Smooth muscle cell (in vitro differentiated cells): ENCODE results near the gene DDX27. TPM values are rescaled to one million over a fixed set of nuclear protein-coding genes. Genes with fewer than 3 reads are reported as not detected.
A peak's percentile ranks its signal among the peaks of the same experiment; 100 is the strongest.

ENCODE experiments used
- DNase-seq: peaks from one replicate; lab custom pipeline; 2025; ENCODE audit not compliant: unreplicated experiment; lab: John Stamatoyannopoulos, UW
- H2AFZ ChIP-seq: fragments of 200-600 bp; sonication (generic); 2 replicates; pipeline ENCODE4 v1.6.0; 2016; ENCODE audit warnings: antibody characterized with exemption, low read depth, mild to moderate bottlenecking
- H3F3A ChIP-seq: fragments of 200-600 bp; sonication (generic); 2 replicates; pipeline ENCODE4 v1.6.0; 2017; ENCODE audit warnings: antibody characterized with exemption, low read depth
- H3K27ac ChIP-seq: fragments of 200-600 bp; sonication (generic); 2 replicates; pipeline ENCODE4 v1.5.1; 2016; ENCODE audit warnings: low read depth, mild to moderate bottlenecking
- H3K27me3 ChIP-seq: fragments of 200-600 bp; sonication (generic); 2 replicates; pipeline ENCODE4 v1.6.1; 2016; ENCODE audit warnings: low read depth, mild to moderate bottlenecking
- H3K36me3 ChIP-seq: fragments of 200-600 bp; sonication (generic); 2 replicates; pipeline ENCODE4 v1.5.1; 2016; ENCODE audit warnings: low read depth
- H3K4me1 ChIP-seq: fragments of 200-600 bp; sonication (generic); 2 replicates; pipeline ENCODE4 v1.5.1; 2016; ENCODE audit warnings: low read depth
- H3K4me2 ChIP-seq: fragments of 200-600 bp; sonication (generic); 2 replicates; pipeline ENCODE4 v1.6.0; 2016; ENCODE audit warnings: mild to moderate bottlenecking
- H3K4me3 ChIP-seq: fragments of 200-600 bp; sonication (generic); 2 replicates; pipeline ENCODE4 v1.5.1; 2016; ENCODE audit warnings: mild to moderate bottlenecking
- H3K79me2 ChIP-seq: fragments of 200-600 bp; sonication (generic); 2 replicates; pipeline ENCODE4 v1.6.0; 2016; ENCODE audit warnings: low read depth, mild to moderate bottlenecking
- H3K9ac ChIP-seq: fragments of 200-600 bp; sonication (generic); 2 replicates; pipeline ENCODE4 v1.6.0; 2016; ENCODE audit warnings: low read depth
- H3K9me3 ChIP-seq: fragments of 200-600 bp; sonication (generic); replicated peaks from 2 replicates; pipeline ENCODE4 v1.5.1; 2016; ENCODE audit warnings: low read depth
- H4K20me1 ChIP-seq: fragments of 200-600 bp; sonication (generic); 2 replicates; pipeline ENCODE4 v1.6.0; 2016; ENCODE audit warnings: low read depth
- CTCF ChIP-seq: fragments of 200-600 bp; sonication (generic); IDR thresholded peaks from 2 replicates; pipeline ENCODE4 v1.5.1; 2017; ENCODE audit warnings: borderline replicate concordance, mild to moderate bottlenecking, antibody characterized with exemption; ENCODE audit not compliant: insufficient read depth, poor library complexity, severe bottlenecking
- WGBS: methylation state at CpG from one replicate; pipeline ENCODE4 v1.1.7; 2016; ENCODE audit warnings: low lambda C conversion rate; 5-methylcytosine and 5-hydroxymethylcytosine counted together
- polyA plus RNA-seq: library from polyadenylated mRNA; unstranded; fragments of >200 nt; fragmentation: Nextera tagmentation; extraction: Ambion mirVana; gene quantifications from 2 replicates; pipeline ENCODE4 v1.2.1, GENCODE V29; 2016
- total RNA-seq: library from RNA; depleted of rRNA; stranded (reverse); fragments of >200 nt; gene quantifications from 2 replicates; pipeline ENCODE4 v1.2.3, GENCODE V29; 2014

The DDX27 gene
- total and polyA plus RNA-seq, 2 experiments from 2014 or later = 19.6 to 28.3 TPM

- Histone ChIP-seq H3F3A (peaks cover 43% of the 10 kb centered on the region), H3K27me3 (no peaks in the 10 kb centered on the region), H3K4me3 (peak overlapping the region; percentile 72), H3K4me2 (peak overlapping the region; percentile 87), H3K27ac (peak overlapping the region; percentile 97), H3K79me2 (peaks cover 76% of the 10 kb centered on the region), H4K20me1 (peaks cover 79% of the 10 kb centered on the region), H3K9me3 (no peaks in the 10 kb centered on the region), H3K4me1 (peaks cover 66% of the 10 kb centered on the region), H3K36me3 (no peaks in the 10 kb centered on the region), H2AFZ (no peak overlapping the region), H3K9ac (peak overlapping the region; percentile 82)
- TF ChIP-seq CTCF = no peak
- DNase-seq = no peak
- WGBS = 13% methylated on average over 13 of the region's 13 CpGs
These were observed 62.1 kb downstream of the DDX27 start for GRCh38 chr20:49281059-49281912.

GRCh38 chr20:49281913-49282467 is 62.8 kb downstream of the DDX27 start:
- peaks cover 84% of the 10 kb centered on the region for H4K20me1 ChIP-seq
- peak overlapping the region; percentile 87 for H3K4me2 ChIP-seq
- H3K79me2 ChIP-seq = peaks cover 83% of the 10 kb centered on the region
- peak overlapping the region; percentile 97 for H3K27ac ChIP-seq
- H3K9ac ChIP-seq = peak overlapping the region; percentile 82
- peaks cover 68% of the 10 kb centered on the region for H3K4me1 ChIP-seq
- no peaks in the 10 kb centered on the region for H3K27me3 ChIP-seq
- no peaks in the 10 kb centered on the region for H3K36me3 ChIP-seq
- 24% methylated on average over 9 of the region's 9 CpGs for WGBS
- H3F3A ChIP-seq = peaks cover 50% of the 10 kb centered on the region
- H3K9me3 ChIP-seq = no peaks in the 10 kb centered on the region
- H2AFZ ChIP-seq = no peak overlapping the region
- no peak for TF ChIP-seq CTCF
- H3K4me3 ChIP-seq = peak overlapping the region; percentile 72
- no peak for DNase-seq

- Histone ChIP-seq H3K36me3 (no peaks in the 10 kb centered on the region), H3K27me3 (no peaks in the 10 kb centered on the region), H3K4me1 (peaks cover 75% of the 10 kb centered on the region), H2AFZ (no peak overlapping the region), H3K27ac (peak overlapping the region; percentile 97), H3F3A (peaks cover 57% of the 10 kb centered on the region), H3K4me2 (peak overlapping the region; percentile 87), H3K79me2 (peaks cover 89% of the 10 kb centered on the region), H3K9ac (no peak overlapping the region), H4K20me1 (peaks cover 91% of the 10 kb centered on the region), H3K4me3 (peak overlapping the region; percentile 72), H3K9me3 (no peaks in the 10 kb centered on the region)
- TF ChIP-seq CTCF = no peak
- DNase-seq = no peak
- WGBS = 26% methylated on average over 20 of the region's 20 CpGs
These were observed 63.5 kb downstream of the DDX27 start for GRCh38 chr20:49282584-49283171.
